ENCODE results near the gene THBS2.

- no peak for TF ChIP-seq EP300 (IDR thresholded peaks at IDR 0.05; ENCODE audit: borderline replicate concordance in 1 of 2, control insufficient read depth in 1 of 2, low read depth in 2 of 2, low read length in 2 of 2)
- TF ChIP-seq POLR2A (IDR thresholded peaks at IDR 0.05; ENCODE audit: low read depth, low read length) = no peak
- no peak for TF ChIP-seq CTCF (IDR thresholded peaks at IDR 0.05 in 2 of 3, conservative IDR thresholded peaks at IDR 0.05 in 1 of 3; ENCODE audit: control insufficient read depth in 2 of 3, extremely low read depth in 1 of 3, insufficient read depth in 1 of 3, low read depth in 3 of 3, low read length in 3 of 3)
- no peak for TF ChIP-seq SMC3 (IDR thresholded peaks at IDR 0.05; ENCODE audit: borderline replicate concordance, low read length)
Observed at GRCh38 chr6:169183233-169183632, 70.4 kb downstream of the THBS2 start.

Data from GM12878 (cell line).